HG03521 (cell line): ENCODE results near the gene OR10D3.
"Not testable (repeated sequence)": the region's sequence is repeated elsewhere in the genome, so short reads cannot be mapped to it uniquely, and the experiment has no call there.

Experiments used
- ATAC-seq: cut with Tn5 transposase; IDR thresholded peaks from one replicate; pipeline ENCODE4 v1.9.1; 2021; ENCODE audit warnings: mild to moderate bottlenecking, moderate library complexity; ENCODE audit not compliant: unreplicated experiment

The OR10D3 gene, protein sequence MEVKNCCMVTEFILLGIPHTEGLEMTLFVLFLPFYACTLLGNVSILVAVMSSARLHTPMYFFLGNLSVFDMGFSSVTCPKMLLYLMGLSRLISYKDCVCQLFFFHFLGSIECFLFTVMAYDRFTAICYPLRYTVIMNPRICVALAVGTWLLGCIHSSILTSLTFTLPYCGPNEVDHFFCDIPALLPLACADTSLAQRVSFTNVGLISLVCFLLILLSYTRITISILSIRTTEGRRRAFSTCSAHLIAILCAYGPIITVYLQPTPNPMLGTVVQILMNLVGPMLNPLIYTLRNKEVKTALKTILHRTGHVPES

GRCh38 chr11:124183068-124183467 lies at the start of gene OR10D3:
Gene OR10D3, plus strand, starts transcription at chr11:124183345. Its CDS starts 1,925 bp downstream, at chr11:124185270.
- ATAC-seq = no peak

DNA sequence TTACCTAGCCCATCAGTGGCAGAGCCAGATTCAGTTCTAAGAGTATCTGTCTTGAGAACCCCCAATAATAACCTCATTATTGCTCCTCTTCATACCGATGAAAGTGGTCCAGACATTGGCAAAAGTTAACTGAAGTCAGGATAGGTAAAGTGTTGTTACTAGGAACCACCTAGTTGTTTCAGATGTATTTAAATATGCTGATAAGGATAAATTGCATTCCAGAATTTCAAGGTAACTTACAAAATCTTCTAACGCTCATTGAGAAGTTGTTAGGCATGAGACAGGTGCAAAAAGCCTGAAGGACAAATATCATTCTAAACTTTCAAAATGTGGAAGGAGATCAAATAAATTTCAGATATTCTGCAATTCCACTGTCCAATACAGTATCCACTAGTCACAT lies 40.1 kb upstream of the OR10D3 start:
- no peak for ATAC-seq

GRCh38 chr11:124147951-124148350 lies 35.2 kb upstream of the OR10D3 start:
- no peak for ATAC-seq

DNA sequence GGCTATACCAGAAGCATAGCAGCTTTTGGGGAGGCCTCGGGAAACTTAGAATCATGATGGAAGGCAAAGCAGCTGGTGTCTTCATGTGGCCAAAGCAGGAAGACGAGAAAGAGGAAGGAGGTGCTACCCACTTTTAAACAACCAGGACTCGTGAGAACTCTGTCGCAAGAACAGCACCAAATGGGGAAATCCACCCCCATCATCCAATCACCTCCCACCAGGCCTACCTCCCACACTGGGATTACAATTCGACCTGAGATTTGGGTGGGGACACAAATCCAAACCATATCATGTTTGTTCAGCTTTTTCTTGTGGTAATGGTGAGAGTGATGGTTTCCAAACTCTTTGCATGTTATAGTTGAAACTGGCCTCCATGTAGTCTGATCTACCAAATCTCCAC lies 32.5 kb upstream of the OR10D3 start:
- ATAC-seq = no peak

- ATAC-seq = no peak
Observed at GRCh38 chr11:124152770-124153407, 30.3 kb upstream of the OR10D3 start.

- ATAC-seq = no peak
Observed at GRCh38 chr11:124153821-124154220, 29.3 kb upstream of the OR10D3 start.

DNA sequence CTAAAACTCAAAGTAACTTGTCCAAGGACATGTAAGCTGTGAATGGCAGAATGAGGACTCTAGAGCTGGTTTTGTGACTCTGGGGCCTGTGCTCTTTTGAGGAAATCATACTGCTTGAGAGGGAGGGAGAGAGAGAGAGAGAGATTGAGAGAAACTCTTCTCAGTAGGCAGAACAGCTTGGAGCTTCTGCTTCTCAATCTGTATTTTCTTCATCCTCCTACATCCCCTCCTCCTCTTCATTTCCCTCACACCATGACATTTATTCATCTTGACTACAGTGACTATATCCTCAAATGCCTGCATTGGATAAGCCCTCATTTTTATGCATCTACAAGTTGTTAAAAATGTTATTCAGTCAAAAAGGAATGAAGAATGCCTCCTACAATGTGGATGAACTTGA lies 23.7 kb upstream of the OR10D3 start:
- ATAC-seq = no peak

DNA sequence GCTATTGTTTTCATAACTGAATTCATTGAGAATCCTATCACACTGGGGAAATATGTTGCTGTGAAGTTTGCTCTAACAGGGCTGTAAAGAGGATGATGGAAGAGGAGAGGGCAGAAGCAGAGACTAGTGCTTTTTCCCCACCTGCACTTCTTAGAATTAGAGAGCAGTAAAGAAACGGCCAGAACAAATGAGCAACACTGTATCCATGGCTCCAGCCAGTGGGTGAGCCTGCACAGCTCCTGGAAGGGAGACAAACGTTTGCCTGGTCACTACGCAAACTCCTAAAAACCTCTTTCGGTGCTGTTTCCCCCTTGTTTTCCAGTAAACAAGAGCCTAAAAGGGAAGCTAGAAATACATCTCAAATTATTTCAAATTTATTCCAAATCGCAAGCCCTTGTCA lies 22.2 kb upstream of the OR10D3 start:
- no peak for ATAC-seq

- ATAC-seq = no peak
Observed at GRCh38 chr11:124167826-124168231, 15.3 kb upstream of the OR10D3 start.

- no peak for ATAC-seq
Observed at GRCh38 chr11:124168796-124169195, 14.3 kb upstream of the OR10D3 start.

DNA sequence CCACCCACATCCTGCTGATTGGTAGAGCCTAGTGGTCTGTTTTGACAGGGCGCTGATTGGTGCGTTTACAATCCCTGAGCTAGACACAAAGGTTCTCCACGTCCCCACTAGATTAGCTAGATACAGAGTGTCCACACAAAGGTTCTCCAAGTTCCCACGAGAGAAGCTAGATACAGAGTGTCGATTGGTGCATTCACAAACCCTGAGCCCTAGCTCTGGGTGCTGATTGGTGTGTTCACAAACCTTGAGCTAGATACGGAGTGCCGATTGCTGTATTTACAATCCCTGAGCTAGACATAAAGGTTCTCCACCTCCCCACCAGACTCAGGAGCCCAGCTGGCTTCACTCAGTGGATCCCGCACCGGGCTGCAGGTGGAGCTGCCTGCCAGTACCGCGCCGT lies 12.8 kb upstream of the OR10D3 start:
- not testable (repeated sequence) for ATAC-seq

DNA sequence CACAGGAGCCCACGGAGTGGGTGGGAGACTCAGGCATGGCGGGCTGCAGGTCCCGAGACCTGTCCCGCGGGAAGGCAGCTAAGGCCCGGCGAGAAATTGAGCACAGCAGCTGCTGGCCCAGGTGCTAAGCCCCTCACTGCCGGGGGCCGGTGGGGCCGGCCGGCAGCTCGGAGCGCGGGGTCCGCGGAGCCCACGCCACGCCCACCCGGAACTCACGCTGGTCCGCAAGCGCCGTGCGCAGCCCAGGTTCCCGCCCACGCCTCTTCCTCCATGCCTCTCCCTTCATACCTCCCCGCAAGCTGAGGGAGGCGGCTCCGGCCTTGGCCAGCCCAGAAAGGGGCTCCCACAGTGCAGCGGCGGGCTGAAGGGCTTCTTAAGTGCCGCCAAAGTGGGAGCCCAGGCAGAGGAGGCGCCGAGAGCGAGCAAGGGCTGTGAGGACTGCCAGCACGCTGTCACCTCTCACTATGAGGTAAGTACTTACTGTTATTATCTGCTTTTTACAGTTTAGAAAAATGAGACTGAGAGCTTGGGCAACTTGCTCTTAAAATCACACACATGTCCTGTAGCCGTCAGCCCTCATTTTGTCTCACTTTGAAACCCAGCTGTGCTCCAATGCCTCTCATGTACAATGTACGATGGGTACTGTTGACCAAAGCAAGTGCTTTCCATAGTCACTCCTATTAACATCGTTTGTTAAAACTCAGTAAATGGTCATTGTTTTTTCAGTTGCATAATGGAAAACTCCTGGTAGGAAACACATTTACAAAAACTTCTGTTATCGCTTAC lies 12.2 kb upstream of the OR10D3 start:
- no peak for ATAC-seq

DNA sequence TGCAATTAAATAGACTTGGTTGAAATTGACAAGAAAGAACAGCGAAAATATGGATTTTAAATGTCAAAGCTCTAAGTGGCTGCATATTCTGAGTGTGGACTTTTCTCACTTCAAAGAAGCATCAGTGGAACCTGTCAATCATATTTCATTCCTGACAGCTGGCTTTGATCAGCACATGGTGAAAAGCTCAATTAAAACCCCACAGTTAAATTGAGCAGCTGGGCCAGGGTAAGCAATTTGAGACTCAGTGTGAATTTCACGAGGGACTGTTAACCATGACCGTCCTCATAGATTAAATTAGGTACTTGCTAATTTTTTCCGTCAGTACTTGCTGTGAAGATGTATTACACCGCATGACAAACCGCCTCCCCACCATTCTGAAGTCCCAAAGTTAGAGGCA lies 11.0 kb upstream of the OR10D3 start:
- ATAC-seq = no peak

- ATAC-seq = no peak
Observed at GRCh38 chr11:124172599-124172998, 10.5 kb upstream of the OR10D3 start.

- no peak for ATAC-seq
Observed at GRCh38 chr11:124174001-124174583, 9.1 kb upstream of the OR10D3 start.

GRCh38 chr11:124176925-124177715 lies 6.0 kb upstream of the OR10D3 start:
- no peak for ATAC-seq

DNA sequence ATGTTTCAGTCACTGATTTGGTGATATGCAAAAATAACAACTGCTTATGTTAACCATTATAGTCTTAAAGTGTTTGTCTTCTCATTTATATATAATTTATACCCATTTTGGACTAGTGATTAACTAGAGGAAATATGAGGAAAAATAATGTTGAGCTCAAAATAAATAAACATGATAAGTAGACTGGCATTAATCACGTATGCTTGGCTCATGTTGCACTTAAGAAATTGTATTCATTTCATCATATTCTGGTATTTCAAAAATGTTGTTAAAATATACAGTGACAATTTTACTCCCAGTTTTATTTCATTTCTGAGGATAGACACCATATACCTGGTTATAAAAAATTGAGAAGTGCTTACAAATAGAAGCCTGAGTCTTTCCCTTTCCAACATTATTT lies 3.8 kb upstream of the OR10D3 start:
- no peak for ATAC-seq

- ATAC-seq = no peak
Observed at GRCh38 chr11:124190298-124191139, 7.4 kb downstream of the OR10D3 start.

- no peak for ATAC-seq
Observed at GRCh38 chr11:124193221-124194010, 10.3 kb downstream of the OR10D3 start.
